GM10266 (cell line): Measurements from ENCODE around the gene POLA1.
"Not testable (repeated sequence)": the region's sequence is repeated elsewhere in the genome, so short reads cannot be mapped to it uniquely, and the experiment has no call there.

ENCODE experiments used
- DNase-seq: peaks from one replicate; pipeline ENCODE4 v3.0.0; 2012; ENCODE audit errors: extremely low spot score
- CTCF ChIP-seq: IDR thresholded peaks from 2 replicates; pipeline ENCODE4 v1.5.1; 2012; ENCODE audit warnings: mild to moderate bottlenecking, low read depth; ENCODE audit not compliant: control insufficient read depth, insufficient read depth; ENCODE audit errors: missing control alignments

Gene POLA1

GRCh38 chrX:24693453-24694202 lies at the start of gene POLA1:
TSS of gene POLA1 (plus strand) at chrX:24693918. CDS start at chrX:24693962, 44 bp downstream.
- TF ChIP-seq CTCF = peak; percentile 16
- DNase-seq = peak; percentile 83

GRCh38 chrX:24646006-24646405 lies 47.7 kb upstream of the POLA1 start:
- DNase-seq = no peak
- TF ChIP-seq CTCF = no peak

- DNase-seq = no peak
- no peak for TF ChIP-seq CTCF
These were observed 47.0 kb upstream of the POLA1 start for GRCh38 chrX:24646745-24647182.

GRCh38 chrX:24647257-24648058 lies 46.3 kb upstream of the POLA1 start, which contains the start of gene PCYT1B:
TSS of gene PCYT1B (minus strand) at chrX:24647347. CDS start at chrX:24647105, 242 bp downstream.
- DNase-seq = peak; percentile 5
- no peak for TF ChIP-seq CTCF

GRCh38 chrX:24648495-24648894 lies 45.2 kb upstream of the POLA1 start:
- no peak for DNase-seq
- no peak for TF ChIP-seq CTCF

- DNase-seq = no peak
- TF ChIP-seq CTCF = no peak
These were observed 41.9 kb upstream of the POLA1 start for GRCh38 chrX:24651783-24652182.

- not testable (repeated sequence) for DNase-seq
These were observed 38.0 kb upstream of the POLA1 start for GRCh38 chrX:24655679-24656078.
